C4-2B (cell line): Measurements from ENCODE around the gene NDUFB4.
"Not testable (repeated sequence)": the region's sequence is repeated elsewhere in the genome, so short reads cannot be mapped to it uniquely, and the experiment has no call there.

ENCODE experiments used
- H3K27ac ChIP-seq: fragments of 450-650 bp; 2 replicates; pipeline ENCODE4 v1.5.1; 2017
- CTCF ChIP-seq: fragments of 450-650 bp; conservative IDR thresholded peaks from 2 replicates; pipeline ENCODE4 v1.5.1; 2017; ENCODE audit warnings: mild to moderate bottlenecking
- ZFX ChIP-seq: fragments of 450-650 bp; IDR thresholded peaks from 2 replicates; pipeline ENCODE4 v1.6.1; 2017

NDUFB4 gene

GRCh38 chr3:120625159-120625586 is 29.0 kb downstream of the NDUFB4 start:
- TF ChIP-seq CTCF: no peak
- TF ChIP-seq ZFX: no peak
- H3K27ac ChIP-seq: no peak overlapping the region

DNA sequence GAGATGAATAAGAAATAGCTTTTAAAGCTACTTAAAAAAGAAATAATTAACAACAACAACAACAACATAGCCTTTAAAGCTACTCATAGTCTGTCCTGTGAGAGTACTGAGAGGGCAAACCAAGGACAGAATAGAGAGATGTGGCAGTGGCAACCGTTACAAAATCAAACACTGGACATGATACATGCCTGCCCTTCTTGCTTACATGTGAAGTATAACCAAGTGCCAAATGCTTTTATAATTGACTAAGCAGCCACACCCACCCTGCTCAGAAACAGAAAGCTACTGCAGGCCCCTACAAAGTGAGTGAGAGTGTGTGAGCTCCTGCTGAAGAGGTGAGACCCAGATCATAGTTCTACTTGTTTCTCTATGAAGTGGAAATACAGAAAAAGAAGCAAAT is 38.4 kb downstream of the NDUFB4 start:
- TF ChIP-seq ZFX: no peak
- TF ChIP-seq CTCF: no peak
- H3K27ac ChIP-seq: no peak overlapping the region

- no peak overlapping the region for H3K27ac ChIP-seq
Observed at GRCh38 chr3:120636795-120637401, 40.8 kb downstream of the NDUFB4 start.

GRCh38 chr3:120637851-120638559 is 41.9 kb downstream of the NDUFB4 start:
- no peak overlapping the region for H3K27ac ChIP-seq
- TF ChIP-seq ZFX (no peak), CTCF (no peak)

More at GRCh38 chr3:120636795-120637401, 40.8 kb downstream of the NDUFB4 start:
- no peak for TF ChIP-seq CTCF
- TF ChIP-seq ZFX: no peak

GRCh38 chr3:120638820-120639219 is 42.7 kb downstream of the NDUFB4 start:
- H3K27ac ChIP-seq: not testable (repeated sequence)

- TF ChIP-seq ZFX: no peak
- TF ChIP-seq CTCF: no peak
Observed at GRCh38 chr3:120640231-120640630, 44.1 kb downstream of the NDUFB4 start.

GRCh38 chr3:120641696-120642246 is 45.6 kb downstream of the NDUFB4 start:
- no peak overlapping the region for H3K27ac ChIP-seq

More at GRCh38 chr3:120640231-120640630, 44.1 kb downstream of the NDUFB4 start:
- H3K27ac ChIP-seq: no peak overlapping the region

More at GRCh38 chr3:120641696-120642246, 45.6 kb downstream of the NDUFB4 start:
- TF ChIP-seq ZFX: no peak
- no peak for TF ChIP-seq CTCF
